ENCODE results near the gene NDST4.
A peak's percentile ranks its signal among the peaks of the same experiment; 100 is the strongest.

- no peak for TF ChIP-seq POLR2A (IDR thresholded peaks at IDR 0.05)
- TF ChIP-seq, protein P1, sequence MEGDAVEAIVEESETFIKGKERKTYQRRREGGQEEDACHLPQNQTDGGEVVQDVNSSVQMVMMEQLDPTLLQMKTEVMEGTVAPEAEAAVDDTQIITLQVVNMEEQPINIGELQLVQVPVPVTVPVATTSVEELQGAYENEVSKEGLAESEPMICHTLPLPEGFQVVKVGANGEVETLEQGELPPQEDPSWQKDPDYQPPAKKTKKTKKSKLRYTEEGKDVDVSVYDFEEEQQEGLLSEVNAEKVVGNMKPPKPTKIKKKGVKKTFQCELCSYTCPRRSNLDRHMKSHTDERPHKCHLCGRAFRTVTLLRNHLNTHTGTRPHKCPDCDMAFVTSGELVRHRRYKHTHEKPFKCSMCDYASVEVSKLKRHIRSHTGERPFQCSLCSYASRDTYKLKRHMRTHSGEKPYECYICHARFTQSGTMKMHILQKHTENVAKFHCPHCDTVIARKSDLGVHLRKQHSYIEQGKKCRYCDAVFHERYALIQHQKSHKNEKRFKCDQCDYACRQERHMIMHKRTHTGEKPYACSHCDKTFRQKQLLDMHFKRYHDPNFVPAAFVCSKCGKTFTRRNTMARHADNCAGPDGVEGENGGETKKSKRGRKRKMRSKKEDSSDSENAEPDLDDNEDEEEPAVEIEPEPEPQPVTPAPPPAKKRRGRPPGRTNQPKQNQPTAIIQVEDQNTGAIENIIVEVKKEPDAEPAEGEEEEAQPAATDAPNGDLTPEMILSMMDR (IDR thresholded peaks at IDR 0.05) = peak in 5 of 6 experiments; percentile 33 to 55 (median 39)
These were observed 305.5 kb downstream of the NDST4 start for GRCh38 chr4:114807759-114808404.
